PC-9 (cell line): Measurements from ENCODE around the gene PPP2R2B. TPM values are rescaled to one million over a fixed set of nuclear protein-coding genes. Genes with fewer than 3 reads are reported as not detected.

ENCODE experiments used
- BruUV-seq: library from RNA; stranded (reverse); fragments of 400-500 nt; replicated peaks from 2 replicates; lab custom pipeline; 2021; lab: Mats Ljungman, UMichigan
- CTCF ChIA-PET: fragments of 300-600 bp; sonication (Branson Sonifier 250); formaldehyde crosslinking; loops from one replicate; lab custom pipeline; 2022; ENCODE audit warnings: antibody characterized with exemption; lab: Charles Lee
- POLR2A ChIA-PET: fragments of 300-600 bp; sonication (Branson Sonifier 250); formaldehyde crosslinking; loops from one replicate; lab custom pipeline; 2022; ENCODE audit warnings: antibody characterized with exemption; ENCODE audit not compliant: unreplicated experiment; lab: Charles Lee
- DNase-seq, 2 experiments: peaks; one replicate each; pipeline versions ENCODE4 v3.0.0 to v3.0.0-alpha.2; 2015 to 2022; ENCODE audit warnings: mixed read lengths in 1 of 2
- H2AFZ ChIP-seq: fragments of 200-600 bp; sonication (generic); 2 replicates; pipeline ENCODE4 v1.8.1; 2017; ENCODE audit warnings: antibody characterized with exemption
- H3F3A ChIP-seq: fragments of 200-600 bp; sonication (generic); 2 replicates; pipeline ENCODE4 v1.8.1; 2017; ENCODE audit warnings: antibody characterized with exemption, mild to moderate bottlenecking, low read depth; ENCODE audit not compliant: insufficient read depth
- H3K27ac ChIP-seq: fragments of 200-600 bp; sonication (generic); 2 replicates; pipeline ENCODE4 v1.6.1; 2016; ENCODE audit warnings: mixed run types
- H3K27me3 ChIP-seq: fragments of 200-600 bp; sonication (generic); 2 replicates; pipeline ENCODE4 v1.6.1; 2016; ENCODE audit warnings: low read depth, mixed run types; ENCODE audit not compliant: insufficient read depth
- H3K36me3 ChIP-seq: fragments of 200-600 bp; sonication (generic); 2 replicates; pipeline ENCODE4 v1.6.1; 2016; ENCODE audit warnings: low read depth, mixed run types
- H3K4me1 ChIP-seq: fragments of 200-600 bp; sonication (generic); replicated peaks from 2 replicates; pipeline ENCODE4 v1.6.1; 2016; ENCODE audit warnings: mixed run types; ENCODE audit not compliant: insufficient read depth
- H3K4me2 ChIP-seq: fragments of 200-600 bp; sonication (generic); 2 replicates; pipeline ENCODE4 v1.6.1; 2017; ENCODE audit warnings: mixed run types
- H3K4me3 ChIP-seq: fragments of 200-600 bp; sonication (generic); 2 replicates; pipeline ENCODE4 v1.6.1; 2016; ENCODE audit warnings: mixed run types
- H3K79me2 ChIP-seq: fragments of 200-600 bp; sonication (generic); 2 replicates; pipeline ENCODE4 v1.6.1; 2017; ENCODE audit warnings: low read depth, mixed run types
- H3K9me2 ChIP-seq: fragments of 200-600 bp; sonication (generic); 2 replicates; pipeline ENCODE4 v1.8.1; 2017; ENCODE audit warnings: mild to moderate bottlenecking; ENCODE audit not compliant: insufficient read depth
- H3K9me3 ChIP-seq: fragments of 200-600 bp; sonication (generic); 2 replicates; pipeline ENCODE4 v1.8.1; 2016; ENCODE audit warnings: low read depth; ENCODE audit not compliant: insufficient read depth
- H4K20me1 ChIP-seq: fragments of 200-600 bp; sonication (generic); 2 replicates; pipeline ENCODE4 v1.8.1; 2017; ENCODE audit not compliant: insufficient read depth
- EZH2 ChIP-seq: fragments of 200-600 bp; sonication (generic); IDR thresholded peaks from 2 replicates; pipeline ENCODE4 v1.8.0; 2017; ENCODE audit warnings: antibody characterized with exemption, low read depth
- intact Hi-C: fragments of 100-400 bp; cut with micrococcal nuclease; formaldehyde crosslinking; loops from one replicate; pipeline ENCODE4 v1.10.0; 2022; ENCODE audit not compliant: unreplicated experiment
- total RNA-seq: library from RNA; stranded (reverse); gene quantifications from 2 replicates; pipeline ENCODE4 v1.2.3, GENCODE V29; 2021
- TF ChIP-seq, protein P1 (sequence below): fragments of 200-600 bp; sonication (generic); conservative IDR thresholded peaks from 2 replicates; pipeline ENCODE4 v1.6.1; 2017; ENCODE audit warnings: mixed run types, antibody characterized with exemption, mild to moderate bottlenecking, moderate library complexity

Gene PPP2R2B
- total RNA-seq, 1 experiment from 2014 or later: not detected

- no peak for DNase-seq
- intact Hi-C loops: no loop called here
- Histone ChIP-seq H3F3A (no peaks in the 10 kb centered on the region), H3K9me3 (no peaks in the 10 kb centered on the region), H3K9me2 (no peaks in the 10 kb centered on the region), H3K4me2 (no peak overlapping the region), H4K20me1 (no peaks in the 10 kb centered on the region), H3K36me3 (no peaks in the 10 kb centered on the region), H3K4me3 (no peak overlapping the region), H3K79me2 (no peaks in the 10 kb centered on the region), H3K27ac (no peak overlapping the region), H2AFZ (no peak overlapping the region), H3K4me1 (no peaks in the 10 kb centered on the region), H3K27me3 (peaks cover 16% of the 10 kb centered on the region; the same call in 1 of the 2 replicates)
- no peak for TF ChIP-seq EZH2
- TF ChIP-seq, protein P1, sequence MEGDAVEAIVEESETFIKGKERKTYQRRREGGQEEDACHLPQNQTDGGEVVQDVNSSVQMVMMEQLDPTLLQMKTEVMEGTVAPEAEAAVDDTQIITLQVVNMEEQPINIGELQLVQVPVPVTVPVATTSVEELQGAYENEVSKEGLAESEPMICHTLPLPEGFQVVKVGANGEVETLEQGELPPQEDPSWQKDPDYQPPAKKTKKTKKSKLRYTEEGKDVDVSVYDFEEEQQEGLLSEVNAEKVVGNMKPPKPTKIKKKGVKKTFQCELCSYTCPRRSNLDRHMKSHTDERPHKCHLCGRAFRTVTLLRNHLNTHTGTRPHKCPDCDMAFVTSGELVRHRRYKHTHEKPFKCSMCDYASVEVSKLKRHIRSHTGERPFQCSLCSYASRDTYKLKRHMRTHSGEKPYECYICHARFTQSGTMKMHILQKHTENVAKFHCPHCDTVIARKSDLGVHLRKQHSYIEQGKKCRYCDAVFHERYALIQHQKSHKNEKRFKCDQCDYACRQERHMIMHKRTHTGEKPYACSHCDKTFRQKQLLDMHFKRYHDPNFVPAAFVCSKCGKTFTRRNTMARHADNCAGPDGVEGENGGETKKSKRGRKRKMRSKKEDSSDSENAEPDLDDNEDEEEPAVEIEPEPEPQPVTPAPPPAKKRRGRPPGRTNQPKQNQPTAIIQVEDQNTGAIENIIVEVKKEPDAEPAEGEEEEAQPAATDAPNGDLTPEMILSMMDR: no peak
- no TSS peak for BruUV-seq
- ChIA-PET POLR2A (no interaction called here), CTCF (no interaction called here)
These were observed 238.2 kb downstream of the PPP2R2B start for GRCh38 chr5:146640285-146640896.

DNA sequence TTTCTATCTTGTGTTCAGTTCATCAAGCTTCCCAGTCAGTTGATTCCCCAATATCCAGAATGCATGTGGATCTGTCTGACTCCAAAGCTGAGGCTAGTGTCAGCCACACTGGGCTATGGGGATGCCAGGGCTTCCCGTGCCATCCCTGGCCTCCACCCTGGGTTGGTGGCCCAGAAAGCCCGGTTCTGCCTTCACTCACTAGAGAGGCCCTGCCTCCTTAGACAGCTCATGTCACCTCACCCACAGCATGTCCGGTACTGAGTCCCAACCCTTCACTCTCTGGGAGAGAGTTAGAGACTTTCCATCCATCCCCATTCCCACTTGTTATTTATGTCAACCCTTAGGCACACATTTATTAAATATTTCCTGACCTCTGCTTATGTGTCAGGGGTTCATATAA is 243.1 kb downstream of the PPP2R2B start:
- H3K4me3 ChIP-seq: no peak overlapping the region
- H3K27me3 ChIP-seq: peaks cover 39% of the 10 kb centered on the region; the same call in 1 of the 2 replicates
- DNase-seq: no peak
- CTCF ChIA-PET: no interaction called here
- H3K79me2 ChIP-seq: no peaks in the 10 kb centered on the region
- POLR2A ChIA-PET: no interaction called here
- BruUV-seq: no TSS peak
- H3K9me2 ChIP-seq: no peaks in the 10 kb centered on the region
- intact Hi-C loops: no loop called here
- H3F3A ChIP-seq: no peaks in the 10 kb centered on the region
- no peaks in the 10 kb centered on the region for H3K36me3 ChIP-seq
- no peaks in the 10 kb centered on the region for H3K4me1 ChIP-seq
- no peak for TF ChIP-seq EZH2
- TF ChIP-seq, protein P1: no peak
- no peak overlapping the region for H3K27ac ChIP-seq
- H2AFZ ChIP-seq: no peak overlapping the region
- H3K9me3 ChIP-seq: no peaks in the 10 kb centered on the region
- H4K20me1 ChIP-seq: no peaks in the 10 kb centered on the region
- H3K4me2 ChIP-seq: no peak overlapping the region

- no TSS peak for BruUV-seq
- H3K79me2 ChIP-seq: no peaks in the 10 kb centered on the region
- no peaks in the 10 kb centered on the region for H3K36me3 ChIP-seq
- intact Hi-C loops: no loop called here
- ChIA-PET CTCF (no interaction called here), POLR2A (no interaction called here)
- H3K4me3 ChIP-seq: no peak overlapping the region
- H3K9me3 ChIP-seq: no peaks in the 10 kb centered on the region
- H3K4me2 ChIP-seq: no peak overlapping the region
- TF ChIP-seq EZH2: no peak
- TF ChIP-seq, protein P1: no peak
- peaks cover 26% of the 10 kb centered on the region; the same call in 1 of the 2 replicates for H3K27me3 ChIP-seq
- no peaks in the 10 kb centered on the region for H3K4me1 ChIP-seq
- H3K9me2 ChIP-seq: no peaks in the 10 kb centered on the region
- H2AFZ ChIP-seq: no peak overlapping the region
- no peaks in the 10 kb centered on the region for H4K20me1 ChIP-seq
- no peak for DNase-seq
- no peaks in the 10 kb centered on the region for H3F3A ChIP-seq
- no peak overlapping the region for H3K27ac ChIP-seq
These were observed 245.2 kb downstream of the PPP2R2B start for GRCh38 chr5:146633323-146633764.
